ENCODE data around the gene DBT.

Gene DBT

DNA sequence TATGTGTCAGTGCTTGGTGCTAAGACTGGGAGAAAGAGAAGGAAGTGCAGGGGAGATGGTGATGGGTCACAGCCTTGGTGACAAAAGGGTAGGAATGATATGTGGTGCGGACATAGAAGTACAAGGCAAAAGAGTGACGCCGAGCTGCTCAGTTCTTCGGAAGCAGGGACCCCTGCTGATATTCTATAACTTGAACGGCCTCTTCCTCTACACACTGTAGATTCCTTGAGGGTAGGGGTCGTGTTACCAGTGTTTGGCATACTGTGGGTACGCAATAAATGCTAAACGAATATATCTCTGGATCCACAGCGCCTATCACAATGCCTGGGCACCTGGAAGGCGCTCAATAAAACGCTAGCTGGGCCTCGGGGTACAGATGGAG, 488 bp downstream of the DBT start:
- H2AFZ ChIP-seq (ENCODE audit: low read depth, low read length): peak overlapping the region; percentile 98
- no peak overlapping the region for H2BK5ac ChIP-seq (ENCODE audit: low read depth, low read length, poor library complexity, severe bottlenecking)
- H3K18ac ChIP-seq (ENCODE audit: low read depth in 1 of 2, low read length in 2 of 2): peak overlapping the region; percentile 23 to 99
- no peaks in the 10 kb centered on the region for H3K27me3 ChIP-seq (ENCODE audit: control insufficient read depth in 1 of 2, insufficient read depth in 1 of 2, low read length in 2 of 2)
- H3K9me3 ChIP-seq (ENCODE audit: control insufficient read depth, low read length): no peaks in the 10 kb centered on the region
- H2BK15ac ChIP-seq (ENCODE audit: low read depth, poor library complexity, severe bottlenecking): no peak overlapping the region
- H3K4me1 ChIP-seq (ENCODE audit: control insufficient read depth, insufficient read depth, low read depth, low read length): peaks cover 2% of the 10 kb centered on the region
- H2AK5ac ChIP-seq (ENCODE audit: low read length, severe bottlenecking): no peak overlapping the region
- DNase-seq: peak; percentile 6
- H4K8ac ChIP-seq (ENCODE audit: low read length): peak overlapping the region; percentile 87
- H3K14ac ChIP-seq (ENCODE audit: low read length in 2 of 2): peak overlapping the region in 1 of 2 experiments; percentile 44
- H2BK120ac ChIP-seq (ENCODE audit: low read depth, low read length): no peak overlapping the region
- peaks cover 0 to 6% of the 10 kb centered on the region in 2 experiments for H3K36me3 ChIP-seq (ENCODE audit: control insufficient read depth in 1 of 2, insufficient read depth in 2 of 2, low read depth in 1 of 2, low read length in 2 of 2)
- H3K23ac ChIP-seq (ENCODE audit: low read length in 2 of 2): no peak overlapping the region
- H3K4me3 ChIP-seq (ENCODE audit: insufficient read depth in 1 of 2, low read depth in 1 of 2, low read length in 2 of 2): peak overlapping the region; percentile 70 to 100
- H3K4me2 ChIP-seq (ENCODE audit: low read length, poor library complexity, severe bottlenecking): peak overlapping the region; percentile 78
- H2BK12ac ChIP-seq (ENCODE audit: low read length in 2 of 2): peak overlapping the region in 1 of 2 experiments; percentile 49
- H3K4ac ChIP-seq (ENCODE audit: low read depth in 1 of 2, low read length in 2 of 2): peak overlapping the region; percentile 67 to 71
- H3K9ac ChIP-seq (ENCODE audit: low read length): peak overlapping the region; percentile 98
- H3K27ac ChIP-seq (ENCODE audit: low read length, poor library complexity, severe bottlenecking): peak overlapping the region; percentile 70
- WGBS: 5% methylated on average over 6 of the region's 12 CpGs
- peaks cover 16% of the 10 kb centered on the region for H3K79me1 ChIP-seq (replicated peaks; ENCODE audit: low read length, poor library complexity, severe bottlenecking)
- no peak overlapping the region for H4K91ac ChIP-seq (ENCODE audit: low read length)

GRCh38 chr1:100246738-100247137, 2.9 kb downstream of the DBT start:
- Histone ChIP-seq H2BK15ac (ENCODE audit: low read depth, poor library complexity, severe bottlenecking) (no peak overlapping the region), H3K14ac (ENCODE audit: low read length in 2 of 2) (no peak overlapping the region), H3K79me1 (replicated peaks; ENCODE audit: low read length, poor library complexity, severe bottlenecking) (peaks cover 20% of the 10 kb centered on the region), H3K9ac (ENCODE audit: low read length) (no peak overlapping the region), H3K27me3 (ENCODE audit: control insufficient read depth in 1 of 2, insufficient read depth in 1 of 2, low read length in 2 of 2) (no peaks in the 10 kb centered on the region), H2BK120ac (ENCODE audit: low read depth, low read length) (no peak overlapping the region), H4K91ac (ENCODE audit: low read length) (no peak overlapping the region), H3K4ac (ENCODE audit: low read depth in 1 of 2, low read length in 2 of 2) (no peak overlapping the region), H3K36me3 (ENCODE audit: control insufficient read depth in 1 of 2, insufficient read depth in 2 of 2, low read depth in 1 of 2, low read length in 2 of 2) (peaks cover 0 to 11% of the 10 kb centered on the region in 2 experiments), H3K27ac (ENCODE audit: low read length, poor library complexity, severe bottlenecking) (no peak overlapping the region), H2AK5ac (ENCODE audit: low read length, severe bottlenecking) (no peak overlapping the region), H3K4me2 (ENCODE audit: low read length, poor library complexity, severe bottlenecking) (no peak overlapping the region), H2BK12ac (ENCODE audit: low read length in 2 of 2) (no peak overlapping the region), H3K4me1 (ENCODE audit: control insufficient read depth, insufficient read depth, low read depth, low read length) (peaks cover 2% of the 10 kb centered on the region), H4K8ac (ENCODE audit: low read length) (no peak overlapping the region), H3K23ac (ENCODE audit: low read length in 2 of 2) (no peak overlapping the region), H3K9me3 (ENCODE audit: control insufficient read depth, low read length) (no peaks in the 10 kb centered on the region), H3K18ac (ENCODE audit: low read depth in 1 of 2, low read length in 2 of 2) (no peak overlapping the region), H2AFZ (ENCODE audit: low read depth, low read length) (no peak overlapping the region), H2BK5ac (ENCODE audit: low read depth, low read length, poor library complexity, severe bottlenecking) (no peak overlapping the region), H3K4me3 (ENCODE audit: insufficient read depth in 1 of 2, low read depth in 1 of 2, low read length in 2 of 2) (no peak overlapping the region)
- 92% methylated on average over 4 of the region's 4 CpGs for WGBS
- DNase-seq: no peak

GRCh38 chr1:100240631-100241030, 9.0 kb downstream of the DBT start:
- no peaks in the 10 kb centered on the region for H3K4me1 ChIP-seq (ENCODE audit: control insufficient read depth, insufficient read depth, low read depth, low read length)
- 100% methylated on average over 1 of the region's 4 CpGs for WGBS
- H2BK12ac ChIP-seq (ENCODE audit: low read length in 2 of 2): no peak overlapping the region
- H3K4me2 ChIP-seq (ENCODE audit: low read length, poor library complexity, severe bottlenecking): no peak overlapping the region
- no peak overlapping the region for H3K18ac ChIP-seq (ENCODE audit: low read depth in 1 of 2, low read length in 2 of 2)
- H3K4me3 ChIP-seq (ENCODE audit: insufficient read depth in 1 of 2, low read depth in 1 of 2, low read length in 2 of 2): no peak overlapping the region
- no peak for DNase-seq
- H2AFZ ChIP-seq (ENCODE audit: low read depth, low read length): no peak overlapping the region
- H4K8ac ChIP-seq (ENCODE audit: low read length): no peak overlapping the region
- no peak overlapping the region for H2BK15ac ChIP-seq (ENCODE audit: low read depth, poor library complexity, severe bottlenecking)
- H3K9ac ChIP-seq (ENCODE audit: low read length): no peak overlapping the region
- no peak overlapping the region for H3K4ac ChIP-seq (ENCODE audit: low read depth in 1 of 2, low read length in 2 of 2)
- H3K79me1 ChIP-seq (replicated peaks; ENCODE audit: low read length, poor library complexity, severe bottlenecking): peaks cover 21% of the 10 kb centered on the region
- H2BK5ac ChIP-seq (ENCODE audit: low read depth, low read length, poor library complexity, severe bottlenecking): no peak overlapping the region
- H3K27ac ChIP-seq (ENCODE audit: low read length, poor library complexity, severe bottlenecking): no peak overlapping the region
- H3K27me3 ChIP-seq (ENCODE audit: control insufficient read depth in 1 of 2, insufficient read depth in 1 of 2, low read length in 2 of 2): no peaks in the 10 kb centered on the region
- no peak overlapping the region for H3K14ac ChIP-seq (ENCODE audit: low read length in 2 of 2)
- H3K36me3 ChIP-seq (ENCODE audit: control insufficient read depth in 1 of 2, insufficient read depth in 2 of 2, low read depth in 1 of 2, low read length in 2 of 2): peaks cover 12 to 42% of the 10 kb centered on the region in 2 experiments
- no peak overlapping the region for H2AK5ac ChIP-seq (ENCODE audit: low read length, severe bottlenecking)
- no peak overlapping the region for H4K91ac ChIP-seq (ENCODE audit: low read length)
- H3K23ac ChIP-seq (ENCODE audit: low read length in 2 of 2): no peak overlapping the region
- H3K9me3 ChIP-seq (ENCODE audit: control insufficient read depth, low read length): no peaks in the 10 kb centered on the region
- H2BK120ac ChIP-seq (ENCODE audit: low read depth, low read length): no peak overlapping the region

DNA sequence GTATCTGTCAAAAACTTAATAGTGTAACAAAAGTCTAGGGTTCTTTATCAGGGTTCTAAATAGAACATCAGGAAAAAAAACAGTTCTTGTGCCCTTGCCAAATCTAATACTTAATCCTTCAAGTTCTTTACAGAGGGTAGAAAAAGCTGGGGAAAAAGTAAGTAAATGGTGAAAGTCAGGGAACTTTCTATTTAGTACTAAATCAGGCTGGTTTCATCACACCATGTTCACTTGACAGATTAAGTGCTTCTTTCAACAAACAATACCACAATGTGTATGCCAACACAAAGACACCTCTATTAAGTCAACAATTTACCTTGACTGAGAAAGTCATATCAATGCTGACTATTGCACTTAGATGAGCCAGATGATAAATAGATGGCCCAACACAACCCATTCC, 9.7 kb downstream of the DBT start:
- Histone ChIP-seq H3K27ac (ENCODE audit: low read length, poor library complexity, severe bottlenecking) (no peak overlapping the region), H3K4me2 (ENCODE audit: low read length, poor library complexity, severe bottlenecking) (no peak overlapping the region)

More for the DNA sequence above, 9.7 kb downstream of the DBT start:
- H3K4me1 ChIP-seq (ENCODE audit: control insufficient read depth, insufficient read depth, low read depth, low read length): no peaks in the 10 kb centered on the region
- H3K79me1 ChIP-seq (replicated peaks; ENCODE audit: low read length, poor library complexity, severe bottlenecking): peaks cover 20% of the 10 kb centered on the region
- no peaks in the 10 kb centered on the region for H3K27me3 ChIP-seq (ENCODE audit: control insufficient read depth in 1 of 2, insufficient read depth in 1 of 2, low read length in 2 of 2)
- H4K91ac ChIP-seq (ENCODE audit: low read length): no peak overlapping the region
- H2BK120ac ChIP-seq (ENCODE audit: low read depth, low read length): no peak overlapping the region
- H2BK15ac ChIP-seq (ENCODE audit: low read depth, poor library complexity, severe bottlenecking): no peak overlapping the region
- H3K9ac ChIP-seq (ENCODE audit: low read length): no peak overlapping the region
- H2BK5ac ChIP-seq (ENCODE audit: low read depth, low read length, poor library complexity, severe bottlenecking): no peak overlapping the region
- no peak overlapping the region for H2AK5ac ChIP-seq (ENCODE audit: low read length, severe bottlenecking)
- no peak overlapping the region for H3K18ac ChIP-seq (ENCODE audit: low read depth in 1 of 2, low read length in 2 of 2)
- H2BK12ac ChIP-seq (ENCODE audit: low read length in 2 of 2): no peak overlapping the region
- DNase-seq: peak; percentile 29
- H3K4me3 ChIP-seq (ENCODE audit: insufficient read depth in 1 of 2, low read depth in 1 of 2, low read length in 2 of 2): no peak overlapping the region
- peaks cover 12 to 46% of the 10 kb centered on the region in 2 experiments for H3K36me3 ChIP-seq (ENCODE audit: control insufficient read depth in 1 of 2, insufficient read depth in 2 of 2, low read depth in 1 of 2, low read length in 2 of 2)
- H3K23ac ChIP-seq (ENCODE audit: low read length in 2 of 2): no peak overlapping the region
- no peak overlapping the region for H3K4ac ChIP-seq (ENCODE audit: low read depth in 1 of 2, low read length in 2 of 2)
- no peak overlapping the region for H4K8ac ChIP-seq (ENCODE audit: low read length)
- no peaks in the 10 kb centered on the region for H3K9me3 ChIP-seq (ENCODE audit: control insufficient read depth, low read length)
- H3K14ac ChIP-seq (ENCODE audit: low read length in 2 of 2): no peak overlapping the region
- H2AFZ ChIP-seq (ENCODE audit: low read depth, low read length): no peak overlapping the region
